ENCODE data around the gene NYAP2. TPM values are rescaled to one million over a fixed set of nuclear protein-coding genes. Genes with fewer than 3 reads are reported as not detected.

NYAP2 gene
- total RNA-seq, 1 donor from 2014 or later = not detected

GRCh38 chr2:225486236-225486635 is 86.7 kb downstream of the NYAP2 start:
- no peak for DNase-seq (ENCODE audit: low read depth)

DNA sequence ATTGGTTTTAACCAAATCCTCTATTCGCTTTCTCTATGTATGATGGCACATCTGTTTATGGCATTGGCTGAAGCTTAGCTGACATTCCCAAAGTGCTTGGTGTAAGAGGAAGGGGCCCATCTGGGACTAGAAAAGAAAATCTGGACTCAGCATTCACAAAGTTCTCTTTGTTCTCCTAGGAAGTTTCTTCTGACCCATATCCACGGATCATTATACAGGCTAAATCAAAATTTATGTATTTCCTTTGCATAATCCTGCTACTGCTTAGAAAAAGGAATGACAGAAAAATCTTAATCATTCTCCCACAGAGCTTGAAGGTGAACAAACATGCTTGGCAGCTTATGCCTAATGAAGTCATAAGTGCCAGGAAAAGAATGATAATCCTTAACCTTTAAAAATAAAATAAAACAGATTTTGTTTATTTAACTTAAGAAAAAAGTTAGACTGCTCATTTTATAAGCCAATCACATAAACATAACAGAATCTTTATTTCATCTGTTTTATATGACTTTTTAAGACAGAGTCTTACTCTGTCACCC is 88.4 kb downstream of the NYAP2 start:
- no peak for DNase-seq (ENCODE audit: low read depth)

- DNase-seq (ENCODE audit: low read depth) = no peak
Measured at GRCh38 chr2:225488743-225489142, 89.2 kb downstream of the NYAP2 start.

GRCh38 chr2:225493420-225494099 is 94.0 kb downstream of the NYAP2 start:
- no peak for DNase-seq (ENCODE audit: low read depth)

DNA sequence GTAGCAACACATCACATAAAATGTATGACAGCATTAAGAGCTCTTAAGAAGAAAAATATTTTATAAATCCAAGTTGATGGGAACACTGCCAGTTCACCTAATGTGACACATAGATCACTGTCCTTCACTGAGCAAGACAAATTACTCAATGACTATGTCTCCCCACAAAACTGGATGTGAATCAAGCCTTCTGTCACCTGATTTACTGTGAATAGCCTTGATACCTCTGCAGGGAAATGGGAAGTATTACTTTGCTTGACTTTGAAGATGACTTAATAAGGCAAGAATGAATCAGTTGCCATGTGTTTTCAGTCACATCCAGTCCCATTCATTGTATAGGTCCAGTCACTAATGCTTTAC is 94.6 kb downstream of the NYAP2 start:
- peak; percentile 13 for DNase-seq (ENCODE audit: low read depth)

DNA sequence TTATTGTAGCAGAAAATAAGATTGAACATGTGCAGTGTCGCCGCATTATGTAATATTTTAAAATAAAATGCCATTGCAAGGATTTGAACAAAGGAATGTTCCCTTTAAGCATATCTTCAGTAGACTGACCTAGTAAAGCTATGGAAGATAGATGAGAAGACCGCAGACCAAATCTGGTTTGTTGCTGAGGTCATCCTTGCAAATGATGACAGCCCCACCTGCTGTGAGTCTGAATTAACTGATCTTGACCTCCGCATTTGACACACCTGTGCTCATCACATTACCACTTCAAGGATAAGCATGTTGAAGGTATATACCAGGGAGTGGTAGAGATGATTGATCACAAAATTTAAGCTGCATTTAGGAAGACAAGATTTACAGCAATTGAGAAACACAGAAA is 96.2 kb downstream of the NYAP2 start:
- DNase-seq (ENCODE audit: low read depth) = no peak

DNA sequence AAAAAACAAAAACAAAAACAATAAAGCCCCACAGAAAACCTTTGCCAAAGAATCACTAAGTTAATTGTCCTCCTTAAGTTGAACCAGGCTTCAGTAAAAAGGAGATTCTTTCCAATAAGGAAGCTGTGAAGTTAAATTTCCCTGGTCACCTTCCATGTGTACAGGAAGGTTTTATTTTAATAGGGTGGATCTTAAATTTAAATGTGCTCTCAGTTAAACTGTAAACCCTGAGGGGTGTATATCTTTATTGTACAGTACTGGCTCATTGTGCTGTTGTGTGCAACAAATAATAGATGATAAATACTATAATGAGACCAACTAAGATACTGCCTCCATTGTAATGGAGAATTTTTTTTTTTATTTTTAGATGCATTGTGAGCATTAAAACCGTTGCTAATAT is 97.1 kb downstream of the NYAP2 start:
- DNase-seq (ENCODE audit: low read depth) = no peak

DNA sequence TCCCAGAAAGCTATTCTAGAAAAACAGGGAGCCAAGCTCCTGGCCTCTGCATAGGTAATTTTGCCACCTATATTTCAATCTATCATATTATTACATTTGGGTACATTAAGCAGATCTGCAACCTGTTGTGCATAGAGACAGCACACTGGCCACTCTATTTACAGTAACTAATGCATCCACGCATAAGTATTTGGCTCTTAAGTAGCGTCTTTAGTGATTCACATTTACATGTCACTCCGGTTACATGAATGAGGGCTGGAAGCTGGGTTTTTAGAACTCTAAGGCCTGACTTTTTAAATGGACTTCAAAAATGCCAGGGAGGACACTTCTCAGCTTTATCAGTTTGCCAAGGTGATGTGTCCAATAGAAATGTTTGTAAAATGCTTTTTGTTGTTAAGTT is 97.7 kb downstream of the NYAP2 start:
- DNase-seq (ENCODE audit: low read depth) = no peak

DNA sequence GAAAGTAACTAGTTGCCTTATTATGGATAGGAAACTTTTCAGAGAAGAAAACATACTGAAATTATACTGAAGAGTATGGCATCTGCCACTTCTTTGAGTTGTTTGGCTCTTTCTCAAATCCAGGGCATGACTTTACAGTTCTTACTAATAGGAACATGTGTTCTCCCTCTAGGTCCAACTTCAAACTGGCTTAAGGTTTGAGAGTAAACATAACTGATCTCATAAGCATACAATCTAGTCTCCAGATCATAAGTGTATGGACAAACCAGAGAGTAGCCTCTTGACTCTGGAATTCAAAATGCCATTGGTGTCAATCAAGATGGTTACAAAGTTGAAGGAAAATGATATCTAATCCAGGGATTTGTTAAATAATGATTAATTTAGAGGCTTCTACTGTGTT is 101.5 kb downstream of the NYAP2 start:
- no peak for DNase-seq (ENCODE audit: low read depth)

DNA sequence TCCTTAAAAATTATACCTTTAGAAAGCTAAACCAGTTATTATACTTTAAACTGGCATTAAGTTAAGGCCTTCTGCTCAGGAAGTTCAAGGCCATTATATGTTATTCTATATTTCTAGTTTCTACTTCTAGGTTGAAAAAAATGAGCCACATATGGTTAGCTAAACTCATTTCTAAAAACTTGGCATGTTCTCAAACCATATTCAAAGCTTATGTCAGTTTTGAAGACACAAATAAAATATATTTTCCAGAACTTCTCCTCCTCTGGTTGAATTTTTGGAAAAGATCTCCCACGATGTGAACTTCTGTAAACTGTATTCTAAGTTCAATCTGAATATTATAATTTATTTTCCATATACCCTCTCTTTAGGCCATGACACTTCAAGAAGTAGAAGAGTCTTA is 103.5 kb downstream of the NYAP2 start:
- DNase-seq (ENCODE audit: low read depth) = no peak

DNA sequence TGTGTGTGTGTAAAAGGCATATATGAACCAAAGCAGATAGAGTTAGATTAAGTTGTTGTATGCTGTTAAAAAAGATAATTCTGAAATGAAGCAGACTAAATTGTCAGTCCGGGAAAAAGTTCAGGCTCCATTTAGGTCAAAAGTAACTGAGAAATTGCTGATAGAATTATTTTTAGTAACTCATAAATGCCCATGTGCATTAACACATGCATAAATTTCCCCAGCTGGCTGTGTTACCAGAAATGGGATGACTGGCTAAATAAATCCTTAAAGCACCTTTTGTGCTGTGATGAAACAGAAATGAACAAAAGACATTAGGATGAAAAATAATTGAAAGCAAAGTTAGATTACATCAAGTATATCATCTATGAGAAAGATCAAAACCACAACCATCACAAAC is 111.3 kb downstream of the NYAP2 start:
- no peak for DNase-seq (ENCODE audit: low read depth)

DNA sequence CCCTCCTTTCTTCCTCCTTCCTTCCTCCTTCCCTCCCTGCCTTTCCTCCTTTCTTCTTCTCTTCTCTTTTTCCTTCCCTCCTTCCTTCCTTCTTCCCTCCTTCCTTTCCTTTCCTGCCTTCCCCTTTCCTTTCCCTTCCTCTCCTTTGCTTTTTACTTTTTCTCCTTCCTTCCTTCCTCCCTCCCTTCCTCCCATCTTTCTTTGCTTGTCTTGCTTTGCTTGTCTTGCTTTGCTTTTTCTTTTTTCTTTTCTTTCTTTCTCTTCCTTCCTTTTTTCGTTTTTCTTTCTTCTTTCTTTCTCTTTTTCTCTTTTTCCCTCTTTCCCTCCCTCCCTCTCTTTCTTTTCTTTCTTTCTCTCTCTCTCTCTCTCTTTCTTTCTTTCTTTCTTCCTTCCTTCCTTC is 113.0 kb downstream of the NYAP2 start:
- DNase-seq (ENCODE audit: low read depth) = no peak

DNA sequence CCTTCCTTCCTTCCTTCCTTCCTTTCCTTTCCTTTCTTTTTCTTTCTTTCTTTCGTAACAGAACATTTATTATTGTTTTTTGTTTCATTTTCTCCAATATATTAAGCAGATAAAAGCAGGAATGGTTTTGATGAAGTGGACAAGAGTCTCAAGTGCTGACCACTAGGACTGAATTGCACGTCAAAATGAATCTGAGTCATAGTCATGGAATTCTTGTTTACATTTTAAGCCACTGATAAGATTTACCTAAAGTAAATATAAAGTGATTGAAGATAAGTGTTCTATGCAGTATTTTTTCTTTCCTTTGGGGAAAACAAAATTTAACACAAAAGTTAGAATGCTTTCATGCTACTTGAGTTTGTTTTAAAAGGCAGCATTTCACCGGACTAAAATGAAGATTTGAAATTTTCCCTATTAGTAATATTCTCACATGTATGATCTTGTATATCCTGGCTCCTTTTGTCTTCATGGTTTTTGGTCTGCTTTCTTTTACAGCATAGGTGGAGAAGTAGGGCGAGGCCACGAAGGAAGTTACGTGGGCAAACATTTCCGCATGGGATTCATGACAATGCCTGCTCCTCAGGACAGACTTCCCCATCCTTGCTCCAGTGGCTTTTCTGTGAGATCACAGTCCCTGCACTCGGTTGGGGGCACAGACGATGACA is 113.5 kb downstream of the NYAP2 start:
- no peak for DNase-seq (ENCODE audit: low read depth)

- DNase-seq (ENCODE audit: low read depth) = no peak
Measured at GRCh38 chr2:225515033-225515432, 115.5 kb downstream of the NYAP2 start.

GRCh38 chr2:225526760-225527390 is 127.4 kb downstream of the NYAP2 start:
- no peak for DNase-seq (ENCODE audit: low read depth)

DNA sequence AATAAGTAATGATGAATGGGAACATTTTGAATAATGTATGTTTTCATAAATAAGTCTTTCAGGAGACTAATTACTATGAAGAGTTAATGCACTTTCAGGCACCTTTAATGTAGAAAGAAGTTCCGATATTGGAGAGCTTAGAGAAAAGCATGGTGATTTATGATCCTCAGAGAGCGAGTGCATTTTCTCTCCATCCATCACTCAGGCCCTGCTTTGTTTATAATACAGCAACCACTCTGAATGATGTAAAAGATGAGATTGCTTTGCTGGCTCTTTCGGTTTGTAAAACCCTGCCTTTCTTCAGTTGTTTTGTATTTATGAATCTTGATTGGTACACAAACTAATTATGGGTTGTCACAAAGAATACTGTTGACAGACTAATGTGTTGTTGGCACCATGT is 132.0 kb downstream of the NYAP2 start:
- DNase-seq (ENCODE audit: low read depth) = no peak

- DNase-seq (ENCODE audit: low read depth) = no peak
Measured at GRCh38 chr2:225532096-225532495, 132.6 kb downstream of the NYAP2 start.

GRCh38 chr2:225534037-225534436 is 134.5 kb downstream of the NYAP2 start:
- no peak for DNase-seq (ENCODE audit: low read depth)

- no peak for DNase-seq (ENCODE audit: low read depth)
Measured at GRCh38 chr2:225534697-225535096, 135.2 kb downstream of the NYAP2 start.

DNA sequence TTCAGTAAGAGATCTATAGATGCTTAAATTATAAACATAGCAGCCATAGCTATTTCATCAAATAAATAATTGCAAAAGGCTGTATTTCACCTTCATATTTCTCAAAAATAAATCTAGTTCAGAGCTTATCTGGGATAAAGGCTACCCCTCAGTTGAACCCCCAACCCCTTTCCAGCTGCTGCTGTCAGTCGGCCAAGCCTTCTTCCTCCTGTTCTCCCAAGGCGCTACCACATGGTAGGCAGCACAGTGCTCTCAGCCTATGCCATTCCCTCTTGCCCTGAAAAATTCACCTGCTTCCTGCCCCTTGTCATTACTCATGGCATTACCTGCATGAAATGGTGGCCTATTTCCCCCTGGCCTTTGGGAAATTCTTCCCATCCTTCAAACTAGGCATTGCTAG is 136.5 kb downstream of the NYAP2 start:
- no peak for DNase-seq (ENCODE audit: low read depth)

- no peak for DNase-seq (ENCODE audit: low read depth)
Measured at GRCh38 chr2:225543626-225544025, 144.1 kb downstream of the NYAP2 start.

DNA sequence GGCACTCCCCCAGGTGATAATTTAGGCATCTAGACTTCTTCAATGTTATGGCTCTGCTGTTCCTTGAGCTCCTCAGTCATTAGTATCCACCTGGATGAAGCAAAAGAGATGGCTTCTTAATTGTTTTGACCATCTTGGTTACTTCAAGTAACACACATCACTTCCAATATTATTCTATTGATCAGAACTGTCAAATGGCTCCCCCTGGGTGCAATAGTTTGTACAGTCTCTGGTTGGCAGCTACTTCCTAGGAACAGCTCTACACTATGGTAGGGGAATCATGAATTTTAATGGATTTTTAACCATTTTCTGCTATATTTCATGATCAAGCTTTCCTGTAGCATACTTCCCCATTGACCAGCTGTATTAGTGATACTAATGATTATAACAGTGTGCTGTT is 157.0 kb downstream of the NYAP2 start:
- no peak for DNase-seq (ENCODE audit: low read depth)

GRCh38 chr2:225558399-225559071 is 159.0 kb downstream of the NYAP2 start:
- no peak for DNase-seq (ENCODE audit: low read depth)
